Kidney (tissue), 14 donors: Measurements from ENCODE around the gene NR2F1-AS1. TPM values are rescaled to one million over a fixed set of nuclear protein-coding genes. Genes with fewer than 3 reads are reported as not detected.

Source experiments
- DNase-seq, 5 donors: peaks; one replicate each; pipeline ENCODE4 v3.0.0-alpha.2; 2013 to 2020
- FAIRE-seq: peaks from 2 replicates; lab custom pipeline; 2012; peaks lifted over from hg19 to GRCh38; lab: Jason Lieb, UNC
- H3K27ac ChIP-seq, 2 donors: one replicate each; pipeline ENCODE4 v1.7.0; 2013; ENCODE audit warnings: low read depth in 2 of 2, low read length in 2 of 2, inconsistent platforms in 1 of 2
- H3K27me3 ChIP-seq: one replicate; pipeline ENCODE4 v1.7.1; 2013; ENCODE audit warnings: low read length, inconsistent platforms; ENCODE audit not compliant: control insufficient read depth, insufficient read depth
- H3K36me3 ChIP-seq, 3 donors: one replicate each; pipeline versions ENCODE4 v1.7.0 to v1.7.1; 2013; ENCODE audit warnings: low read length in 3 of 3, control low read depth in 1 of 3, inconsistent platforms in 1 of 3; ENCODE audit not compliant: insufficient read depth in 3 of 3, control insufficient read depth in 2 of 3
- H3K4me1 ChIP-seq, 3 donors: one replicate each; pipeline versions ENCODE4 v1.7.0 to v1.7.1; 2013; ENCODE audit warnings: low read length in 3 of 3, inconsistent platforms in 1 of 3, low read depth in 1 of 3; ENCODE audit not compliant: control insufficient read depth in 2 of 3, insufficient read depth in 2 of 3
- H3K4me3 ChIP-seq, 3 donors: one replicate each; pipeline versions ENCODE4 v1.7.0 to v1.8.1; 2013; ENCODE audit warnings: low read length in 3 of 3, control low read depth in 1 of 3, inconsistent platforms in 1 of 3
- H3K9ac ChIP-seq, 3 donors: one replicate each; pipeline versions ENCODE4 v1.7.0 to v1.7.1; 2013; ENCODE audit warnings: low read length in 3 of 3, control low read depth in 1 of 3, inconsistent platforms in 1 of 3
- H3K9me3 ChIP-seq, 3 donors: one replicate each; pipeline versions ENCODE4 v1.7.0 to v1.7.1; 2013; ENCODE audit warnings: low read length in 3 of 3, control low read depth in 1 of 3, inconsistent platforms in 1 of 3; ENCODE audit not compliant: control insufficient read depth in 2 of 3, insufficient read depth in 1 of 3
- intact Hi-C: fragments of 100-400 bp; cut with DNase I; formaldehyde crosslinking; loops from one replicate; pipeline ENCODE4 v1.11.1; 2022
- polyA plus RNA-seq: library from polyadenylated mRNA; stranded (reverse); fragments of 350-450 nt; fragmentation: Illumina TruSeq; extraction: RNeasy Lipid Tissue Mini Kit (QIAGEN cat#74804); gene quantifications from one replicate; pipeline ENCODE4 v1.2.3, GENCODE V29; 2014; ENCODE audit warnings: low read depth, low replicate concordance; ENCODE audit not compliant: insufficient read depth
- total RNA-seq: library from RNA; stranded (reverse); fragmentation: NEBNext Ultra II Directional; extraction: Animal tissue kit (Norgen Biotek cat#: 25700); gene quantifications from one replicate; pipeline ENCODE4 v1.2.1, GENCODE V29; 2021
- TF ChIP-seq, protein P1 (sequence below): IDR thresholded peaks from 3 replicates; pipeline ENCODE4 v1.5.1; 2012; ENCODE audit warnings: mild to moderate bottlenecking, moderate library complexity, borderline replicate concordance; ENCODE audit not compliant: insufficient read depth; ENCODE audit errors: extremely low read depth
- donor health status: control.
- donor health status: control.
- donor health status: control.
- donor health status: control.
- donor health status: control.
- donor health status: DM: yes; HTN: yes; CAD: no.
- donor health status: Normal renal cell carcinoma (clear cell type).

NR2F1-AS1 gene
- total and polyA plus RNA-seq, 2 donors from 2014 or later = 13.0 to 16.0 TPM

DNA sequence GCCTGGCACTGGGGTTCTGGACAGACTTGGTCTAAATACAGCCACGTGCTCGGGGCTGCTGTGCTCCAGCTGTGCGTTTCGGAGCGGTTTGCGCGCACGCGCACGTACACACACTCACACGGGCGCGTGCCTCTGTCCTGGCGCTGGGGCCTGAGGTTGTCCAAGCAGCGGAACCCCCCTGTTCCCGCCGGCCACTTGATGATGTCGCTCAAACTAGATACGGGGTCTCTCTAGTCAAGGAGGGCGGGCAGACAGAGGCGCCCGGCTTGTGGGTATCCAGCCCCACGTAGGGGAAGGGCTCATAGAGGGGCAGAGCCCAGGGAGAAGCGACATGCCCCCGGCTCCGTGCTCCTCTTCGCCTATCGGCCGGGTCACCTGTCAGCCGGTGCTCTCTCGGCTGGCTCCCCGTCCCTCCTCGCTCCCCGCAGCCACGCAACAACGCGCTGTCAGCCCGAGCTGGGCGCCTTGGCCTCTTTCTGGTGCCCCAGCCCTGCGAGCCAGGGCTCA lies 8.9 kb downstream of the NR2F1-AS1 start:
- TF ChIP-seq, protein P1, sequence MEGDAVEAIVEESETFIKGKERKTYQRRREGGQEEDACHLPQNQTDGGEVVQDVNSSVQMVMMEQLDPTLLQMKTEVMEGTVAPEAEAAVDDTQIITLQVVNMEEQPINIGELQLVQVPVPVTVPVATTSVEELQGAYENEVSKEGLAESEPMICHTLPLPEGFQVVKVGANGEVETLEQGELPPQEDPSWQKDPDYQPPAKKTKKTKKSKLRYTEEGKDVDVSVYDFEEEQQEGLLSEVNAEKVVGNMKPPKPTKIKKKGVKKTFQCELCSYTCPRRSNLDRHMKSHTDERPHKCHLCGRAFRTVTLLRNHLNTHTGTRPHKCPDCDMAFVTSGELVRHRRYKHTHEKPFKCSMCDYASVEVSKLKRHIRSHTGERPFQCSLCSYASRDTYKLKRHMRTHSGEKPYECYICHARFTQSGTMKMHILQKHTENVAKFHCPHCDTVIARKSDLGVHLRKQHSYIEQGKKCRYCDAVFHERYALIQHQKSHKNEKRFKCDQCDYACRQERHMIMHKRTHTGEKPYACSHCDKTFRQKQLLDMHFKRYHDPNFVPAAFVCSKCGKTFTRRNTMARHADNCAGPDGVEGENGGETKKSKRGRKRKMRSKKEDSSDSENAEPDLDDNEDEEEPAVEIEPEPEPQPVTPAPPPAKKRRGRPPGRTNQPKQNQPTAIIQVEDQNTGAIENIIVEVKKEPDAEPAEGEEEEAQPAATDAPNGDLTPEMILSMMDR = no peak
- Histone ChIP-seq H3K4me1 (peaks cover 0 to 4% (median 0%) of the 10 kb centered on the region in 3 donors), H3K4me3 (peak overlapping the region in 2 of 3 donors; percentile 51 to 52), H3K27me3 (no peaks in the 10 kb centered on the region), H3K9me3 (no peaks in the 10 kb centered on the region), H3K27ac (peak overlapping the region; percentile 29 to 42), H3K9ac (no peak overlapping the region), H3K36me3 (no peaks in the 10 kb centered on the region)
- DNase-seq = peak; percentile 67 to 82 (median 77)
- intact Hi-C loops = no loop called here
- FAIRE-seq = no peak

DNA sequence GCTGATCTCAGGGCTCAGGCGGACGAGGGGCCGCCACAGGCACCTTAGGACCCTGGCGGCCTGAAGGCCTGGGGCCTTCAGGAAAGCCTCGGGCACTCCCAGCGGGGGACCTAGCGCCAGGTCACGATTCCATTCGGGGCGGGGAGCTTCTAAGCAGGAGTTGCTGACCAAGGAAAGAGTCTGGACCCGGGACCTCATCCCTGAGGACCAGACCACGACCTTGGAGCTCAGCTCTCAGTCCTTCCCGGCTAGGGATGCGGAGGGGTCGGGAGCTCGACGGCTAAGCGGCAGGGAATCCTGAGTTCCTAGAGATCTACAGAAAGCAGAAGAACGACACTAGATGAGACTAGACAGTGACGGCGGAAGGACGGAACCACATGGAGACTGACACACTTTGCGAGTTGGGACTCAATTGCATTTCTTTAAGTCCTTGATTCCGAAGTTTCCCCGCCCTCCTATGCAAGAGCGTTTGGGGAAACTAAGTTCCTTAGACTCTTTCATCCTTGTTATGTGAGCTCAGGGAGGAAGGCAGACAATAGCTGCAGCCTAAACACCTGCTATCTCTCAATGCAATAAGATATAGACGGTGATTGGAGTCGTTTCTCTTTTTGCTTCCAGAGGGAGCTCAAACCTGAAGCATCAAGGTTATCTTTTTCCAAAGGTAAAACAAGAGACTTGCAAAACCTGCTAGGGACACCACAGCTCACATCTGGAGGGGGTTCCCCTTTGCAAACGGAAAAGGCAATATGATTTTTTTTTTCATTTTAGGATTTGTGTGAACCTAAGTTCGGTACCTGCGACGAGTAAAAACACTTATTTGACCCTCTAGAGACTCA lies 9.7 kb downstream of the NR2F1-AS1 start:
- peak in 4 of 5 donors; percentile 12 to 59 (median 30) for DNase-seq
- H3K9me3 ChIP-seq = no peaks in the 10 kb centered on the region
- peak overlapping the region in 1 of 3 donors; percentile 52 for H3K4me3 ChIP-seq
- no peak for FAIRE-seq
- TF ChIP-seq, protein P1 = no peak
- H3K4me1 ChIP-seq = peaks cover 0 to 2% (median 0%) of the 10 kb centered on the region in 3 donors
- no peaks in the 10 kb centered on the region for H3K36me3 ChIP-seq
- H3K27me3 ChIP-seq = no peaks in the 10 kb centered on the region
- H3K27ac ChIP-seq = no peak overlapping the region
- H3K9ac ChIP-seq = no peak overlapping the region
- intact Hi-C loops = no loop called here

- H3K4me3 ChIP-seq = no peak overlapping the region
- peaks cover 0 to 2% (median 0%) of the 10 kb centered on the region in 3 donors for H3K4me1 ChIP-seq
- intact Hi-C loops = no loop called here
- no peak for FAIRE-seq
- H3K9me3 ChIP-seq = no peaks in the 10 kb centered on the region
- no peak overlapping the region for H3K27ac ChIP-seq
- TF ChIP-seq, protein P1 = no peak
- no peaks in the 10 kb centered on the region for H3K36me3 ChIP-seq
- H3K9ac ChIP-seq = no peak overlapping the region
- no peaks in the 10 kb centered on the region for H3K27me3 ChIP-seq
- peak; percentile 31 to 65 (median 46) for DNase-seq
Observed at GRCh38 chr5:93570294-93571113, 10.5 kb downstream of the NR2F1-AS1 start.
